ENCODE data around the gene ADGRD1.

DNA sequence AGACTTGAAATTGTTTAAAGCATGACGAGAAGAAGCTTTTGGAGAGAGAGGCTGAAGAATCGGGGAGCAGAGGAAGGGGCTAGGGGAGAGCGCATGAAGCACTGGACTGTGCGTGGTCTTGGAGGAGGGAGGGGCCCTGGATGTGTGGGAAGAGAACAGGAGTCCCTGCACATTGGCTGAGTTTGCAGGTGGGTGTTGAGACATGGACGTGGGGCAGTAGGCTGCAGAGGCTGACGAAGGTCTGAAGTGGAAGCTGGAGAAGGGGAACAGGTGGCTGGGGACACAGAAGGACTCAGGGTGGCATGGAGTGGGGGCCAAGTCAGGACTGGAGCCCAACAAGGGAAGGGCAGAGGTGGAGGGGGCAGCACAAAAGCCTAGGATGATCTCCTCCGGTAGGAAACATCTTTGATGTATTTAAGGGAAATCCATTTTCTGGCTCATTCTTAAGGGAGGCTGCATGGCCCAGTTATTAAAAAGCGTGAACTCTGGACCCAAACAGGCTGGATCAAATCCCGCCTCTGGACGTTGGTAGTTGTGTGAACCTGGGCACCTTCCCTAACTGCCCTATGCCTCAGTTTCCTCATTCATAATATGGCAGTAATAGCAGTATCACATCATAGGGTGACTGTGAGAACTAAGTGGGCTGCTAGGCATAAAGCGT is 29.0 kb downstream of the ADGRD1 start:
- TF ChIP-seq, protein P1, sequence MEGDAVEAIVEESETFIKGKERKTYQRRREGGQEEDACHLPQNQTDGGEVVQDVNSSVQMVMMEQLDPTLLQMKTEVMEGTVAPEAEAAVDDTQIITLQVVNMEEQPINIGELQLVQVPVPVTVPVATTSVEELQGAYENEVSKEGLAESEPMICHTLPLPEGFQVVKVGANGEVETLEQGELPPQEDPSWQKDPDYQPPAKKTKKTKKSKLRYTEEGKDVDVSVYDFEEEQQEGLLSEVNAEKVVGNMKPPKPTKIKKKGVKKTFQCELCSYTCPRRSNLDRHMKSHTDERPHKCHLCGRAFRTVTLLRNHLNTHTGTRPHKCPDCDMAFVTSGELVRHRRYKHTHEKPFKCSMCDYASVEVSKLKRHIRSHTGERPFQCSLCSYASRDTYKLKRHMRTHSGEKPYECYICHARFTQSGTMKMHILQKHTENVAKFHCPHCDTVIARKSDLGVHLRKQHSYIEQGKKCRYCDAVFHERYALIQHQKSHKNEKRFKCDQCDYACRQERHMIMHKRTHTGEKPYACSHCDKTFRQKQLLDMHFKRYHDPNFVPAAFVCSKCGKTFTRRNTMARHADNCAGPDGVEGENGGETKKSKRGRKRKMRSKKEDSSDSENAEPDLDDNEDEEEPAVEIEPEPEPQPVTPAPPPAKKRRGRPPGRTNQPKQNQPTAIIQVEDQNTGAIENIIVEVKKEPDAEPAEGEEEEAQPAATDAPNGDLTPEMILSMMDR (IDR thresholded peaks at IDR 0.05), result no peak
- TF ChIP-seq POLR2AphosphoS5 (IDR thresholded peaks at IDR 0.05) (no peak), EP300 (IDR thresholded peaks at IDR 0.05) (no peak)

Data from esophagus muscularis mucosa (tissue), 4 donors.